SW 1271 (cell line): Measurements from ENCODE around the gene ADGRA1.
"Not testable (repeated sequence)": the region's sequence is repeated elsewhere in the genome, so short reads cannot be mapped to it uniquely, and the experiment has no call there.

Experiments used
- DNase-seq, 2 experiments: peaks; one replicate each; lab custom pipeline; 2025; lab: John Stamatoyannopoulos, UW

Gene ADGRA1

GRCh38 chr10:133162910-133163856 is 75.5 kb downstream of the ADGRA1 start:
- no peak for DNase-seq

- DNase-seq: no peak
Measured at GRCh38 chr10:133163889-133164815, 76.4 kb downstream of the ADGRA1 start.

- DNase-seq: no peak
Measured at GRCh38 chr10:133164816-133165555, 77.3 kb downstream of the ADGRA1 start.

GRCh38 chr10:133165556-133166503 is 78.1 kb downstream of the ADGRA1 start:
- no peak for DNase-seq

- no peak for DNase-seq
Measured at GRCh38 chr10:133166504-133166827, 78.7 kb downstream of the ADGRA1 start.

GRCh38 chr10:133166828-133167692 is 79.3 kb downstream of the ADGRA1 start:
- no peak for DNase-seq

GRCh38 chr10:133167693-133168616 is 80.2 kb downstream of the ADGRA1 start:
- no peak for DNase-seq

GRCh38 chr10:133168617-133169031 is 80.9 kb downstream of the ADGRA1 start:
- no peak for DNase-seq

GRCh38 chr10:133169173-133169947 is 81.6 kb downstream of the ADGRA1 start:
- DNase-seq: no peak

- DNase-seq: no peak
Measured at GRCh38 chr10:133170092-133170491, 82.4 kb downstream of the ADGRA1 start.

- DNase-seq: no peak
Measured at GRCh38 chr10:133173860-133174640, 86.3 kb downstream of the ADGRA1 start.

- no peak for DNase-seq
Measured at GRCh38 chr10:133174689-133175263, 87.1 kb downstream of the ADGRA1 start.

- DNase-seq: not testable (repeated sequence)
Measured at GRCh38 chr10:133175624-133176023, 87.9 kb downstream of the ADGRA1 start.

GRCh38 chr10:133176546-133176945 is 88.8 kb downstream of the ADGRA1 start:
- DNase-seq: no peak

- DNase-seq: no peak
Measured at GRCh38 chr10:133177380-133178157, 89.8 kb downstream of the ADGRA1 start.
